ENCODE measurements around the gene CREB5.
A peak's percentile ranks its signal among the peaks of the same experiment; 100 is the strongest.

Gene CREB5

DNA sequence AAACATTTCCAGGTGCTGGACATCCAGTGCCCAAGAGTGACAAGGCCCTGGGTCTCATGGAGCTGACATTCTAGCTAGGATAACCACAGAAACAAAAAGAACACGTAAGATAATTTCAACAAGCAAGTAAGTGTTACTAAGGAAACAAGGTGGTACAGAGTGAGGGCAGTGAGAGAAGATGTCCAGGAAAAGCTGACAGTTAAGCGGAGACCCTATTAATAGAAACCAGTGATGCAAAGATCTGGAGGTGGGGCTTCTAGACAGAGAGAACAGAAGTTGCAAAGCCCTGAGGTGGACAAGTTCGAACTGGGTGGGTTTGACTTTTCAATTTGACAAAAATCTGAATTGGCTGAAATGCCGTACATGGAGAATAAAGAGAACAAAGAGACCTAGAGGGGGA lies 449.5 kb downstream of the CREB5 start:
- no peak for ATAC-seq
- TF ChIP-seq, protein P1, sequence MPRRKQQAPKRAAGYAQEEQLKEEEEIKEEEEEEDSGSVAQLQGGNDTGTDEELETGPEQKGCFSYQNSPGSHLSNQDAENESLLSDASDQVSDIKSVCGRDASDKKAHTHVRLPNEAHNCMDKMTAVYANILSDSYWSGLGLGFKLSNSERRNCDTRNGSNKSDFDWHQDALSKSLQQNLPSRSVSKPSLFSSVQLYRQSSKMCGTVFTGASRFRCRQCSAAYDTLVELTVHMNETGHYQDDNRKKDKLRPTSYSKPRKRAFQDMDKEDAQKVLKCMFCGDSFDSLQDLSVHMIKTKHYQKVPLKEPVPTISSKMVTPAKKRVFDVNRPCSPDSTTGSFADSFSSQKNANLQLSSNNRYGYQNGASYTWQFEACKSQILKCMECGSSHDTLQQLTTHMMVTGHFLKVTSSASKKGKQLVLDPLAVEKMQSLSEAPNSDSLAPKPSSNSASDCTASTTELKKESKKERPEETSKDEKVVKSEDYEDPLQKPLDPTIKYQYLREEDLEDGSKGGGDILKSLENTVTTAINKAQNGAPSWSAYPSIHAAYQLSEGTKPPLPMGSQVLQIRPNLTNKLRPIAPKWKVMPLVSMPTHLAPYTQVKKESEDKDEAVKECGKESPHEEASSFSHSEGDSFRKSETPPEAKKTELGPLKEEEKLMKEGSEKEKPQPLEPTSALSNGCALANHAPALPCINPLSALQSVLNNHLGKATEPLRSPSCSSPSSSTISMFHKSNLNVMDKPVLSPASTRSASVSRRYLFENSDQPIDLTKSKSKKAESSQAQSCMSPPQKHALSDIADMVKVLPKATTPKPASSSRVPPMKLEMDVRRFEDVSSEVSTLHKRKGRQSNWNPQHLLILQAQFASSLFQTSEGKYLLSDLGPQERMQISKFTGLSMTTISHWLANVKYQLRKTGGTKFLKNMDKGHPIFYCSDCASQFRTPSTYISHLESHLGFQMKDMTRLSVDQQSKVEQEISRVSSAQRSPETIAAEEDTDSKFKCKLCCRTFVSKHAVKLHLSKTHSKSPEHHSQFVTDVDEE (CRISPR knock-in tag; IDR thresholded peaks at IDR 0.05), result no peak
- TF ChIP-seq SNAI2 (CRISPR knock-in tag; IDR thresholded peaks at IDR 0.05) (no peak), RARB (CRISPR knock-in tag; IDR thresholded peaks at IDR 0.05) (no peak)
- TF ChIP-seq, protein P2, sequence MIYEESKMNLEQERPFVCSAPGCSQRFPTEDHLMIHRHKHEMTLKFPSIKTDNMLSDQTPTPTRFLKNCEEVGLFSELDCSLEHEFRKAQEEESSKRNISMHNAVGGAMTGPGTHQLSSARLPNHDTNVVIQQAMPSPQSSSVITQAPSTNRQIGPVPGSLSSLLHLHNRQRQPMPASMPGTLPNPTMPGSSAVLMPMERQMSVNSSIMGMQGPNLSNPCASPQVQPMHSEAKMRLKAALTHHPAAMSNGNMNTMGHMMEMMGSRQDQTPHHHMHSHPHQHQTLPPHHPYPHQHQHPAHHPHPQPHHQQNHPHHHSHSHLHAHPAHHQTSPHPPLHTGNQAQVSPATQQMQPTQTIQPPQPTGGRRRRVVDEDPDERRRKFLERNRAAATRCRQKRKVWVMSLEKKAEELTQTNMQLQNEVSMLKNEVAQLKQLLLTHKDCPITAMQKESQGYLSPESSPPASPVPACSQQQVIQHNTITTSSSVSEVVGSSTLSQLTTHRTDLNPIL (CRISPR knock-in tag; IDR thresholded peaks at IDR 0.05; ENCODE audit: low read depth), result no peak

DNA sequence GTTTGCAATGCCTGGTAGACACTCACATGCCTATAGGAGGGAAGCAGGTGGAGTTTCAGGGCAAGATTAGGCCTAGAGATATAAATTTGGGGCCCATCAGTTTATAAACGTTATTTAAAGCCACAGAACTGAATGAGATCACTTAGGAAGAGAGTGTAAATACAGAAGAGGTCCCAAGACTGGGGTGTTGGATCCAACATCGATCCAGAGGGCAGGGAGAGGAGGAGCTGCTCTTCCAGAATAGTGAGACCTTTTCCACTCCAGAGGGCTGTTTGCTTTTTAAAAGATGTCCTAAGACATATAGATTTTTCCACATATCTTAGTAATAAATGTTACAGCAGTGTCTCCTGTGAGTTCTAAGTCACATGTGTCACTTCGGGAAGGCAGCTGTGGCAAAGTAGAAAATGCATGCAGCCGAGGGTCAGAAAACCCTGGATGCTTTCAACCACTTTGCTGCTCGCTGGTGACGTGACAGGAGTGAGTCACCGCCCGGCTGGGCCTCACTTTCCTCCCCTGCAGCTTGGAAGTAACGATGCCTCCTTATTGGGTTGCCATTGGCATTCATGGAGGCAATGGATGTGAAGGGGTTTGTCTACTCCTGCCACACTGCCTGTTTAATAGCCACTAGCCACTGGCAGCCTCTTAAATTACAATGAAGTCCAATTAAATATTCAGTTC lies 450.4 kb downstream of the CREB5 start:
- no peak for TF ChIP-seq ZC3H10 (CRISPR knock-in tag; IDR thresholded peaks at IDR 0.05)
- TF ChIP-seq GLIS3 (CRISPR knock-in tag; IDR thresholded peaks at IDR 0.05), result no peak
- no peak for TF ChIP-seq CSDC2 (CRISPR knock-in tag; IDR thresholded peaks at IDR 0.05)
- TF ChIP-seq, protein P3, sequence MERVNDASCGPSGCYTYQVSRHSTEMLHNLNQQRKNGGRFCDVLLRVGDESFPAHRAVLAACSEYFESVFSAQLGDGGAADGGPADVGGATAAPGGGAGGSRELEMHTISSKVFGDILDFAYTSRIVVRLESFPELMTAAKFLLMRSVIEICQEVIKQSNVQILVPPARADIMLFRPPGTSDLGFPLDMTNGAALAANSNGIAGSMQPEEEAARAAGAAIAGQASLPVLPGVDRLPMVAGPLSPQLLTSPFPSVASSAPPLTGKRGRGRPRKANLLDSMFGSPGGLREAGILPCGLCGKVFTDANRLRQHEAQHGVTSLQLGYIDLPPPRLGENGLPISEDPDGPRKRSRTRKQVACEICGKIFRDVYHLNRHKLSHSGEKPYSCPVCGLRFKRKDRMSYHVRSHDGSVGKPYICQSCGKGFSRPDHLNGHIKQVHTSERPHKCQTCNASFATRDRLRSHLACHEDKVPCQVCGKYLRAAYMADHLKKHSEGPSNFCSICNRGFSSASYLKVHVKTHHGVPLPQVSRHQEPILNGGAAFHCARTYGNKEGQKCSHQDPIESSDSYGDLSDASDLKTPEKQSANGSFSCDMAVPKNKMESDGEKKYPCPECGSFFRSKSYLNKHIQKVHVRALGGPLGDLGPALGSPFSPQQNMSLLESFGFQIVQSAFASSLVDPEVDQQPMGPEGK (CRISPR knock-in tag; IDR thresholded peaks at IDR 0.05; ENCODE audit: borderline replicate concordance), result no peak
- TF ChIP-seq ZFP3 (CRISPR knock-in tag; IDR thresholded peaks at IDR 0.05), result no peak
- no peak for TF ChIP-seq ZNF565 (CRISPR knock-in tag; conservative IDR thresholded peaks at IDR 0.05; ENCODE audit: low read depth)
- TF ChIP-seq, protein P1 (CRISPR knock-in tag; IDR thresholded peaks at IDR 0.05), result no peak
- no peak for TF ChIP-seq SNAI2 (CRISPR knock-in tag; IDR thresholded peaks at IDR 0.05)
- TF ChIP-seq ISL1 (CRISPR knock-in tag; IDR thresholded peaks at IDR 0.05), result no peak
- no peak for TF ChIP-seq TOX (CRISPR knock-in tag; IDR thresholded peaks at IDR 0.05; ENCODE audit: borderline replicate concordance)
- TF ChIP-seq ZNF70 (CRISPR knock-in tag; IDR thresholded peaks at IDR 0.05), result no peak
- no peak for TF ChIP-seq PPARA (CRISPR knock-in tag; IDR thresholded peaks at IDR 0.05; ENCODE audit: borderline replicate concordance)
- TF ChIP-seq, protein P4, sequence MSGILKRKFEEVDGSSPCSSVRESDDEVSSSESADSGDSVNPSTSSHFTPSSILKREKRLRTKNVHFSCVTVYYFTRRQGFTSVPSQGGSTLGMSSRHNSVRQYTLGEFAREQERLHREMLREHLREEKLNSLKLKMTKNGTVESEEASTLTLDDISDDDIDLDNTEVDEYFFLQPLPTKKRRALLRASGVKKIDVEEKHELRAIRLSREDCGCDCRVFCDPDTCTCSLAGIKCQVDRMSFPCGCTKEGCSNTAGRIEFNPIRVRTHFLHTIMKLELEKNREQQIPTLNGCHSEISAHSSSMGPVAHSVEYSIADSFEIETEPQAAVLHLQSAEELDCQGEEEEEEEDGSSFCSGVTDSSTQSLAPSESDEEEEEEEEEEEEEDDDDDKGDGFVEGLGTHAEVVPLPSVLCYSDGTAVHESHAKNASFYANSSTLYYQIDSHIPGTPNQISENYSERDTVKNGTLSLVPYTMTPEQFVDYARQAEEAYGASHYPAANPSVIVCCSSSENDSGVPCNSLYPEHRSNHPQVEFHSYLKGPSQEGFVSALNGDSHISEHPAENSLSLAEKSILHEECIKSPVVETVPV (CRISPR knock-in tag; IDR thresholded peaks at IDR 0.05), result no peak
- TF ChIP-seq RARB (CRISPR knock-in tag; IDR thresholded peaks at IDR 0.05), result no peak
- TF ChIP-seq, protein P5, sequence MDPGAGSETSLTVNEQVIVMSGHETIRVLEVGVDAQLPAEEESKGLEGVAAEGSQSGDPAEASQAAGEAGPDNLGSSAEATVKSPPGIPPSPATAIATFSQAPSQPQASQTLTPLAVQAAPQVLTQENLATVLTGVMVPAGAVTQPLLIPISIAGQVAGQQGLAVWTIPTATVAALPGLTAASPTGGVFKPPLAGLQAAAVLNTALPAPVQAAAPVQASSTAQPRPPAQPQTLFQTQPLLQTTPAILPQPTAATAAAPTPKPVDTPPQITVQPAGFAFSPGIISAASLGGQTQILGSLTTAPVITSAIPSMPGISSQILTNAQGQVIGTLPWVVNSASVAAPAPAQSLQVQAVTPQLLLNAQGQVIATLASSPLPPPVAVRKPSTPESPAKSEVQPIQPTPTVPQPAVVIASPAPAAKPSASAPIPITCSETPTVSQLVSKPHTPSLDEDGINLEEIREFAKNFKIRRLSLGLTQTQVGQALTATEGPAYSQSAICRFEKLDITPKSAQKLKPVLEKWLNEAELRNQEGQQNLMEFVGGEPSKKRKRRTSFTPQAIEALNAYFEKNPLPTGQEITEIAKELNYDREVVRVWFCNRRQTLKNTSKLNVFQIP (CRISPR knock-in tag; IDR thresholded peaks at IDR 0.05; ENCODE audit: borderline replicate concordance, low read depth), result no peak
- peak; percentile 54 for ATAC-seq

Measured in SK-N-SH treated with all-trans-retinoic acid at 6 μM for 48 hours (cell line).